GM12878 (cell line): ENCODE measurements around the gene PTPRN2. TPM values are rescaled to one million over a fixed set of nuclear protein-coding genes. Genes with fewer than 3 reads are reported as not detected.

ENCODE experiments used
- ATAC-seq: fragments of 200-7000 bp; cut with Tn5 transposase; 3 replicates; pipeline ENCODE4 v1.9.1; 2020; ENCODE audit warnings: mild to moderate bottlenecking, moderate library complexity
- BruUV-seq: library from RNA; stranded (reverse); fragments of 400-500 nt; replicated peaks from 2 replicates; lab custom pipeline; 2021; lab: Mats Ljungman, UMichigan
- CTCF ChIA-PET: fragments of 300-600 bp; sonication (Branson Sonifier 250); formaldehyde crosslinking; extraction: SDS; loops from one replicate; lab custom pipeline; 2021; ENCODE audit warnings: inconsistent platforms; lab: Yijun Ruan, JAX
- POLR2A ChIA-PET: fragments of 350-600 bp; formaldehyde crosslinking; extraction: SDS; loops from one replicate; lab custom pipeline; 2021; ENCODE audit warnings: inconsistent platforms; lab: Charles Lee
- RAD21 ChIA-PET: fragments of 300-600 bp; sonication (Branson Sonifier 250); formaldehyde crosslinking; loops from one replicate; lab custom pipeline; 2023; ENCODE audit warnings: antibody characterized with exemption; ENCODE audit not compliant: unreplicated experiment; lab: Charles Lee
- SMC1A ChIA-PET: fragments of 300-600 bp; sonication (Branson Sonifier 250); formaldehyde crosslinking; loops from one replicate; lab custom pipeline; 2023; ENCODE audit not compliant: unreplicated experiment, uncharacterized antibody; lab: Charles Lee
- DNase-seq: peaks from one replicate; pipeline ENCODE4 v3.0.0-alpha.2; 2011; ENCODE audit warnings: low read depth, low spot score
- FAIRE-seq: peaks from 3 replicates; lab custom pipeline; 2011; peaks lifted over from hg19 to GRCh38; lab: Jason Lieb, UNC
- H2AFZ ChIP-seq: 2 replicates; pipeline ENCODE4 v1.6.0; 2011; ENCODE audit warnings: low read depth, low read length, control low read depth; ENCODE audit not compliant: control insufficient read depth
- H3K27ac ChIP-seq: 2 replicates; pipeline ENCODE4 v1.5.1; 2011; ENCODE audit warnings: control low read depth; ENCODE audit not compliant: control insufficient read depth, insufficient read depth
- H3K27me3 ChIP-seq, 2 experiments: replicated peaks in 1 of 2; 2 replicates each; pipeline versions ENCODE4 v1.6.0 to v1.6.1; 2011; ENCODE audit warnings: low read length in 1 of 2; ENCODE audit not compliant: control insufficient read depth in 2 of 2, insufficient read depth in 2 of 2
- H3K36me3 ChIP-seq, 2 experiments: 2 replicates each; pipeline ENCODE4 v1.5.1; 2011; ENCODE audit warnings: low read length in 1 of 2; ENCODE audit not compliant: control insufficient read depth in 2 of 2, insufficient read depth in 2 of 2
- H3K4me1 ChIP-seq: 2 replicates; pipeline ENCODE4 v1.6.1; 2011; ENCODE audit warnings: mild to moderate bottlenecking, low read length, moderate library complexity, mixed read lengths; ENCODE audit not compliant: control insufficient read depth, insufficient read depth
- H3K4me2 ChIP-seq: 2 replicates; pipeline ENCODE4 v1.6.0; 2011; ENCODE audit warnings: control low read depth; ENCODE audit not compliant: control insufficient read depth, insufficient read depth
- H3K4me3 ChIP-seq: fragments of 200-600 bp; sonication (generic); 2 replicates; pipeline ENCODE4 v1.5.1; 2016
- H3K79me2 ChIP-seq: 2 replicates; pipeline ENCODE4 v1.6.0; 2011; ENCODE audit warnings: low read length; ENCODE audit not compliant: control insufficient read depth, insufficient read depth
- H3K9ac ChIP-seq: 2 replicates; pipeline ENCODE4 v1.8.0; 2011; ENCODE audit warnings: low read length, control low read depth, mixed read lengths; ENCODE audit not compliant: control insufficient read depth, insufficient read depth
- H3K9me3 ChIP-seq: replicated peaks from 3 replicates; pipeline ENCODE4 v1.5.1; 2011; ENCODE audit warnings: mild to moderate bottlenecking, low read length; ENCODE audit not compliant: control insufficient read depth, insufficient read depth
- H4K20me1 ChIP-seq: 2 replicates; pipeline ENCODE4 v1.6.0; 2011; ENCODE audit not compliant: control insufficient read depth, insufficient read depth
- BACH1 ChIP-seq: fragments of 450-650 bp; IDR thresholded peaks from 2 replicates; pipeline ENCODE4 v1.6.1; 2017; ENCODE audit warnings: mild to moderate bottlenecking, borderline replicate concordance
- BHLHE40 ChIP-seq, 2 experiments: fragments of 450-650 bp in 1 of 2; IDR thresholded peaks; 2 replicates each; pipeline ENCODE4 v1.6.1; 2011 to 2017; ENCODE audit warnings: low read depth in 2 of 2, borderline replicate concordance in 1 of 2, improper control_type of control experiment in 1 of 2, low read length in 1 of 2, mild to moderate bottlenecking in 1 of 2
- CBX5 ChIP-seq: sonication (generic); IDR thresholded peaks from 2 replicates; pipeline ENCODE4 v1.6.1; 2016; ENCODE audit warnings: low read depth, moderate library complexity, mild to moderate bottlenecking, inconsistent platforms
- DPF2 ChIP-seq: fragments of 450-650 bp; IDR thresholded peaks from 2 replicates; pipeline ENCODE4 v1.6.1; 2017; ENCODE audit warnings: mild to moderate bottlenecking
- GABPA ChIP-seq: IDR thresholded peaks from 2 replicates; pipeline ENCODE4 v1.6.1; 2014; ENCODE audit warnings: antibody characterized with exemption, low read depth, mild to moderate bottlenecking, inconsistent platforms
- HDGF ChIP-seq: fragments of 450-650 bp; IDR thresholded peaks from 2 replicates; pipeline ENCODE4 v1.6.1; 2016; ENCODE audit warnings: antibody characterized with exemption
- MLLT1 ChIP-seq: fragments of 450-650 bp; IDR thresholded peaks from 2 replicates; pipeline ENCODE4 v1.6.1; 2016; ENCODE audit warnings: mild to moderate bottlenecking
- NFYB ChIP-seq: IDR thresholded peaks from 2 replicates; pipeline ENCODE4 v1.6.1; 2011; ENCODE audit warnings: low read depth, mild to moderate bottlenecking, low read length, improper control_type of control experiment, moderate library complexity; ENCODE audit not compliant: insufficient read depth
- PBX3 ChIP-seq: IDR thresholded peaks from 2 replicates; pipeline ENCODE4 v1.6.1; 2011; ENCODE audit warnings: mild to moderate bottlenecking, low read depth, low read length, moderate library complexity; ENCODE audit not compliant: insufficient replicate concordance
- RUNX3 ChIP-seq: IDR thresholded peaks from 2 replicates; pipeline ENCODE4 v1.6.1; 2012; ENCODE audit warnings: low read length, inconsistent platforms
- SIX5 ChIP-seq: IDR thresholded peaks from 2 replicates; pipeline ENCODE4 v1.6.1; 2011; ENCODE audit warnings: mild to moderate bottlenecking, low read depth, low read length, moderate library complexity; ENCODE audit not compliant: severe bottlenecking
- SREBF2 ChIP-seq: IDR thresholded peaks from 2 replicates; pipeline ENCODE4 v1.6.1; 2012; ENCODE audit warnings: mild to moderate bottlenecking, low read length
- SRF ChIP-seq, 2 experiments: IDR thresholded peaks; 2 replicates each; pipeline ENCODE4 v1.6.1; 2011; ENCODE audit warnings: low read depth in 2 of 2, low read length in 2 of 2, mild to moderate bottlenecking in 1 of 2, moderate library complexity in 1 of 2
- YY1 ChIP-seq: IDR thresholded peaks from 2 replicates; pipeline ENCODE4 v1.6.1; 2011; ENCODE audit warnings: low read depth, mild to moderate bottlenecking, low read length
- ZNF24 ChIP-seq: fragments of 450-650 bp; IDR thresholded peaks from 2 replicates; pipeline ENCODE4 v1.6.1; 2017; ENCODE audit warnings: antibody characterized with exemption, mild to moderate bottlenecking
- WGBS: methylation state at CpG from one replicate; pipeline ENCODE4 v1.1.6; 2016; ENCODE audit warnings: low lambda C conversion rate; ENCODE audit not compliant: insufficient replicate concordance, insufficient coverage; ENCODE audit errors: missing lambda C conversion rate; 5-methylcytosine and 5-hydroxymethylcytosine counted together
- in situ Hi-C: fragments of 300-500 bp; cut with MboI; formaldehyde crosslinking; loops from 9 replicates; pipeline ENCODE4 v1.14.3; 2018; ENCODE audit warnings: mixed read lengths
- intact Hi-C: fragments of 100-400 bp; cut with micrococcal nuclease; formaldehyde crosslinking; loops from one replicate; pipeline ENCODE4 v1.14.2; 2022; ENCODE audit not compliant: unreplicated experiment
- polyA plus RNA-seq, 11 experiments: library from polyadenylated mRNA; depleted of rRNA in 4 of 11; unstranded in 6 of 11; stranded (reverse) in 5 of 11; fragments of >200 nt; fragmentation: Nextera tagmentation in 4 of 11; fragmentation: Illumina TruSeq in 1 of 11; extraction: Ambion mirVana in 4 of 11; extraction: Trizol in 1 of 11; gene quantifications; 1 replicate in 1 of 11; 2 replicates in 10 of 11; pipeline versions ENCODE4 v1.2.1 to v1.2.3, GENCODE V29; 2011 to 2016; ENCODE audit warnings: inconsistent platforms in 2 of 11, missing spikeins in 2 of 11, low read depth in 1 of 11
- total RNA-seq, 4 experiments: library from RNA; depleted of rRNA in 3 of 4; stranded (reverse); fragments of >200 nt in 3 of 4; fragmentation: Illumina TruSeq in 1 of 4; extraction: Trizol in 1 of 4; gene quantifications; 2 replicates each; pipeline versions ENCODE4 v1.2.1 to v1.2.3, GENCODE V29; 2013 to 2021
- TF ChIP-seq, protein P1 (sequence below): fragments of 450-650 bp; formaldehyde crosslinking; IDR thresholded peaks from 2 replicates; pipeline ENCODE4 v1.4.0; 2020; ENCODE audit warnings: mild to moderate bottlenecking, moderate library complexity
- TF ChIP-seq, protein P2 (sequence below): IDR thresholded peaks from 2 replicates; pipeline ENCODE4 v1.6.1; 2011; ENCODE audit warnings: low read depth, low read length, improper control_type of control experiment, borderline replicate concordance

The PTPRN2 gene
- total and polyA plus RNA-seq, 10 of the 15 experiments (the other 5 are each of a cell fraction or from before 2014, with no cell fraction given): 5.4 TPM; not detected in 9

- no peak overlapping the region for H2AFZ ChIP-seq
- ATAC-seq: no peak
- no peak for DNase-seq
- H3K27ac ChIP-seq: no peak overlapping the region
- FAIRE-seq: no peak
- POLR2A ChIA-PET: no interaction called here
- no peaks in the 10 kb centered on the region for H3K79me2 ChIP-seq
- H3K36me3 ChIP-seq: no peaks in the 10 kb centered on the region
- H4K20me1 ChIP-seq: no peaks in the 10 kb centered on the region
- no peaks in the 10 kb centered on the region for H3K4me1 ChIP-seq
- RAD21 ChIA-PET: no interaction called here
- in situ Hi-C loops (no loop called here), intact Hi-C loops (no loop called here)
- no peak overlapping the region for H3K4me3 ChIP-seq
- H3K4me2 ChIP-seq: no peak overlapping the region
- SMC1A ChIA-PET: no interaction called here
- no peaks in the 10 kb centered on the region; the same call in 2 of the 3 replicates for H3K9me3 ChIP-seq
- WGBS: 59% methylated on average over 16 of the region's 16 CpGs
- H3K27me3 ChIP-seq: no peaks in the 10 kb centered on the region
- CTCF ChIA-PET: no interaction called here
- no TSS peak for BruUV-seq
- H3K9ac ChIP-seq: no peak overlapping the region
- TF ChIP-seq YY1 (no peak), PBX3 (no peak), HDGF (no peak), SRF (IDR thresholded peaks at IDR 0.05; ENCODE audit: low read depth in 2 of 2, low read length in 2 of 2) (no peak), BHLHE40 (IDR thresholded peaks at IDR 0.05; ENCODE audit: borderline replicate concordance in 1 of 2, low read depth in 2 of 2, low read length in 1 of 2) (no peak), MLLT1 (no peak), SIX5 (no peak), DPF2 (no peak), GABPA (no peak), BACH1 (no peak), ZNF24 (no peak), SREBF2 (no peak), RUNX3 (no peak), NFYB (no peak), CBX5 (no peak)
- TF ChIP-seq, protein P1, sequence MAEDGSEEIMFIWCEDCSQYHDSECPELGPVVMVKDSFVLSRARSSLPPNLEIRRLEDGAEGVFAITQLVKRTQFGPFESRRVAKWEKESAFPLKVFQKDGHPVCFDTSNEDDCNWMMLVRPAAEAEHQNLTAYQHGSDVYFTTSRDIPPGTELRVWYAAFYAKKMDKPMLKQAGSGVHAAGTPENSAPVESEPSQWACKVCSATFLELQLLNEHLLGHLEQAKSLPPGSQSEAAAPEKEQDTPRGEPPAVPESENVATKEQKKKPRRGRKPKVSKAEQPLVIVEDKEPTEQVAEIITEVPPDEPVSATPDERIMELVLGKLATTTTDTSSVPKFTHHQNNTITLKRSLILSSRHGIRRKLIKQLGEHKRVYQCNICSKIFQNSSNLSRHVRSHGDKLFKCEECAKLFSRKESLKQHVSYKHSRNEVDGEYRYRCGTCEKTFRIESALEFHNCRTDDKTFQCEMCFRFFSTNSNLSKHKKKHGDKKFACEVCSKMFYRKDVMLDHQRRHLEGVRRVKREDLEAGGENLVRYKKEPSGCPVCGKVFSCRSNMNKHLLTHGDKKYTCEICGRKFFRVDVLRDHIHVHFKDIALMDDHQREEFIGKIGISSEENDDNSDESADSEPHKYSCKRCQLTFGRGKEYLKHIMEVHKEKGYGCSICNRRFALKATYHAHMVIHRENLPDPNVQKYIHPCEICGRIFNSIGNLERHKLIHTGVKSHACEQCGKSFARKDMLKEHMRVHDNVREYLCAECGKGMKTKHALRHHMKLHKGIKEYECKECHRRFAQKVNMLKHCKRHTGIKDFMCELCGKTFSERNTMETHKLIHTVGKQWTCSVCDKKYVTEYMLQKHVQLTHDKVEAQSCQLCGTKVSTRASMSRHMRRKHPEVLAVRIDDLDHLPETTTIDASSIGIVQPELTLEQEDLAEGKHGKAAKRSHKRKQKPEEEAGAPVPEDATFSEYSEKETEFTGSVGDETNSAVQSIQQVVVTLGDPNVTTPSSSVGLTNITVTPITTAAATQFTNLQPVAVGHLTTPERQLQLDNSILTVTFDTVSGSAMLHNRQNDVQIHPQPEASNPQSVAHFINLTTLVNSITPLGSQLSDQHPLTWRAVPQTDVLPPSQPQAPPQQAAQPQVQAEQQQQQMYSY (CRISPR knock-in tag): no peak
- TF ChIP-seq, protein P2, sequence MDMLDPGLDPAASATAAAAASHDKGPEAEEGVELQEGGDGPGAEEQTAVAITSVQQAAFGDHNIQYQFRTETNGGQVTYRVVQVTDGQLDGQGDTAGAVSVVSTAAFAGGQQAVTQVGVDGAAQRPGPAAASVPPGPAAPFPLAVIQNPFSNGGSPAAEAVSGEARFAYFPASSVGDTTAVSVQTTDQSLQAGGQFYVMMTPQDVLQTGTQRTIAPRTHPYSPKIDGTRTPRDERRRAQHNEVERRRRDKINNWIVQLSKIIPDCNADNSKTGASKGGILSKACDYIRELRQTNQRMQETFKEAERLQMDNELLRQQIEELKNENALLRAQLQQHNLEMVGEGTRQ: no peak
These were observed 217.8 kb downstream of the PTPRN2 start for GRCh38 chr7:158369866-158370265.
